Activated naive CD4-positive, alpha-beta T cell treated with anti-CD3 and anti-CD28 coated beads, Interleukin-2, amount 50 U/mL, for 72 hours (primary cell): ENCODE data around the gene ZBTB40. TPM values are rescaled to one million over a fixed set of nuclear protein-coding genes. Genes with fewer than 3 reads are reported as not detected.

Experiments used
- ATAC-seq, 2 donors: fragments of 150-1000 bp; cut with Tn5 transposase; 2 replicates each; pipeline ENCODE4 v1.10.0; 2021; ENCODE audit warnings: mild to moderate bottlenecking in 2 of 2, moderate library complexity in 2 of 2
- DNase-seq, 2 donors: peaks; one replicate each; pipeline ENCODE4 v3.0.0; 2021 to 2022; ENCODE audit warnings: low spot score in 2 of 2
- H3K27ac Mint-ChIP-seq, 2 donors: one replicate each; pipeline ENCODE4 v1.8.0; 2022; ENCODE audit warnings: mild to moderate bottlenecking in 2 of 2, mixed read lengths in 2 of 2
- H3K36me3 Mint-ChIP-seq, 2 donors: one replicate each; pipeline ENCODE4 v1.8.0; 2022; ENCODE audit warnings: mixed read lengths in 2 of 2
- H3K9me3 Mint-ChIP-seq, 2 donors: one replicate each; pipeline ENCODE4 v1.8.0; 2022; ENCODE audit warnings: mixed read lengths in 2 of 2
- total RNA-seq, 2 donors: library from RNA; stranded (reverse); gene quantifications; one replicate each; pipeline ENCODE4 v1.2.3, GENCODE V29; 2022

ZBTB40 gene
- total RNA-seq, 2 donors from 2014 or later: 15.9 to 16.3 TPM

DNA sequence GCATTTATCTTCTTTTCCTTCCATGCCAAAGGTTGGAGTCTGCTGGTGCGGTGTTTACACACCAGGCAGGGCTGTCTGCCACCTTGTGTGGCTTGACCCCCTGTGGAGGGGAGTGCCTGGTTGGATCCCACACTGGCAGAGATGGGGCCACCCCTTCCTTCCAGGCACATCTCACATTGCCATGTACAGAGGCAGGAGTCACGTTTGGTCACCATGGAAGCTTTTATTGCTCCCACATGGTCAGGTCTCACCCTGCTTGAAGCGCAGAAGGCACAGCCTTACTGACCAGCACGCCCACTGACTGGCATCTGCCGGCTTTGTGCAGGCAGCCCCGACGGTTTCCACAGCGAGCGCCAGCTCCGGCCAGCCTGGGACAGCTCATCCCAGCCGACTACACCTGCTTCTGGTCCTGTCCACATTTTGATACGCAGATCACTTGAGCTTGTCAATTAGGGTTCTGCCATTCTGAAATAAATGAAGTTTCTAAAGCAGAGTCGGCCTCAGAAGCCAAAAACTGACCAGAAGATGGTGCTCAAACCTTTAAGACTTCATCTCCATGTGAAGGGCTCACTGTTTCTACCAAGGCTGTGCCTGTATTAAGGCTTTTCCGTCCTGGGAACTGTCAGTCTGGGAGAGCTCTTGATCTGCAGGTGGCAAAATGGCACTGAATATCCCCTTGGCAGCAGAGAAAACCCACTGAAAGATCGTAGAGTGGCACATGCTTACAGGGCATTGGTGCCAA, 76.1 kb downstream of the ZBTB40 start:
- no peak for ATAC-seq
- no peaks in the 10 kb centered on the region for H3K9me3 Mint-ChIP-seq

DNA sequence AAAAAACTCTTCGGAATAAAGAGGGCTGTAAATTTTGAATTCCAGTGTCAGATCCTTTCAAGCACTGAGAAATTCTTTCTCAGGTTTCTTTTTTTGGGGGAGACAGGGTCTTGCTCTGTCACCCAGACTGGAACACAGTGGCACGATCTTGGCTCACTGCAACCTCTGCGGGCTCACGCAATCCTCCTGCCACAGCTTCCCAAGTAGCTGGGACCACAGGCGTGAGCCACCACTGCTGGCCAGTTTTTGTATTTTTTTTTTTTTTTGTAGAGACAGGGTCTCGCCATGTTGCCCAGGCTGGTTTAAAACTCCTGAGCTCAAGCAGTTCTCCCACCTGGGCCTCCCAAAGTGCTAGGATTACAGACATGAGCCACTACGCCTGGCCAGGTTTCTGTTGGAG, 76.8 kb downstream of the ZBTB40 start:
- ATAC-seq (no peak), DNase-seq (no peak)
- no peaks in the 10 kb centered on the region for H3K9me3 Mint-ChIP-seq
- no peak overlapping the region for H3K27ac Mint-ChIP-seq
- peaks cover 4 to 5% of the 10 kb centered on the region in 2 donors for H3K36me3 Mint-ChIP-seq

More for the DNA sequence above, 76.1 kb downstream of the ZBTB40 start:
- H3K27ac Mint-ChIP-seq: peak overlapping the region in 1 of 2 donors; percentile 77
- H3K36me3 Mint-ChIP-seq: peaks cover 4 to 5% of the 10 kb centered on the region in 2 donors
- DNase-seq: no peak

DNA sequence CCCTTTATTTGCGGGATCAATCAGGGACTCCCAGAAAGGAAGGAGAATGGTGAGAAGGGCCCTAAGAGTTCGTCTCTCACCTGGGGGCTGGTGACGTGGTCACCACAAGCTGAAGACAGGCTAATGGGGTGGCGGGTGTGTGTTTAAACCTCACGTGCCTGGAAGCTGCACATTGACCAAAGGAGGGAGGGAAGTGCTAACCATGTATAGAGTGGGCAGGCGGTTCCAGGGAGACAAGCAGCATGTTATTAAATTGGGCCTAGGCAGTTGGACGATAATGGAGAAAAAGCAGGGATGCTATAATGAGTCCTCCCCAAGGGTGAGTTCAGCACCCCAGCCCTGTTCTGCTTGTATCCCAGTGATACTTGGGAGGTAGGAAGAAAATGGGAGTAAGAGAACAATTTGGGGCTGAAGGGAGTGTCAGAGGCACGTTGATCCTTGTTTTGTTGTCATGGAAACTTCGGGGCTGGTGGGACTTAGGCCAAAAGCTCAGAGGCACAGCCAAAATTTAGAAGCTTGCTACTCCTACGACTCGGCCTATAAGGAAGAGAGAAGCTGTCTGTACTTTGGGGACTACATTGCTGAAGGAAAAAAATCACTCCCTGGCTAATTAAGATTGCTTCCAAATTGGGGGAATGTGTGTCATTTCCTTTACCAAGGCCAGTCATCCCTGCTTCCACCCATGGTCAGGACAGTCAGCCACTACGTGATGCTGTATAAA, 78.4 kb downstream of the ZBTB40 start:
- Mint-ChIP-seq H3K36me3 (peaks cover 0 to 4% of the 10 kb centered on the region in 2 donors), H3K9me3 (no peaks in the 10 kb centered on the region)
- DNase-seq: no peak

DNA sequence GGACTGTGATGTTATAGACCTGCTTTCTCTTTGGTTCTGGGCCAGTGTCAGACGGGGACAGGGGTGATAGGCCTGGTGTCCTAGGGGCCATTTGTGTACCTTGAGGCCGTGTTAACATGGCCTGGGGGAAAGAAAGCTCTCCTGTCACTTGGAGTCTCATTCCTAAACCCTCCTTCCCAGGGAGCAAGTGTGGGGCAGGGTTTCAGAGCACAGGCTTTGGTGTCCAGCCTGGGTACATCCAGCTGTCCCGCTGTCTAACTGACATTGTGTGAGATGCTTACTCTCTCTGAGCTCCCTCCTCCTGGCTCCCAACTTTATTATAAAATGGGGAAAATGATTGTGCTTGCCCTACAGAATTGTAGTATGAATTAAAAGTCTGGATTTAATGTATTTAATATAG, 79.1 kb downstream of the ZBTB40 start:
- DNase-seq (no peak), ATAC-seq (no peak)
- Mint-ChIP-seq H3K9me3 (no peaks in the 10 kb centered on the region), H3K27ac (no peak overlapping the region), H3K36me3 (peaks cover 0 to 4% of the 10 kb centered on the region in 2 donors)

More for the DNA sequence above, 78.4 kb downstream of the ZBTB40 start:
- no peak for ATAC-seq
- H3K27ac Mint-ChIP-seq: peak overlapping the region in 1 of 2 donors; percentile 23

DNA sequence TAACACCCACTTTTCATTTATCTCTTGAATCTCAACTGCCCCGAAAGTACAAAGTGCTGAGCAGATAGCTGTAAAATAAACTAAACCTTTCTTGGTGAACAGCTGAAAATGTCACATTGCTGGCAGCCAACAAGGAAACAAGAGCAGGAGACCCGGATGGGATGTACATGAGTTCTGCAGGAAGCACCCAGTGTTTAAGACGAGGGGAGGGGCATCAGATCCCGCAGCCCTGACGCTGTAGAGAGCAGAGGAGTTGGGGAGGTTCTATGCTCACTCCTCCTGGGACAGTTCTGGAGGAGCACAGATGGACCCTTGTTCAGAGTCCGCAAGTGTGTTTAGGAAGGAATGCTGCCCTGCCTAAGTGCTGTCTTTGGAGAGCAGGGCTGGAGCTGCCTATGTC, 79.6 kb downstream of the ZBTB40 start:
- no peak overlapping the region for H3K27ac Mint-ChIP-seq
- DNase-seq (no peak), ATAC-seq (no peak)
- H3K9me3 Mint-ChIP-seq: no peaks in the 10 kb centered on the region
- peaks cover 0 to 4% of the 10 kb centered on the region in 2 donors for H3K36me3 Mint-ChIP-seq

DNA sequence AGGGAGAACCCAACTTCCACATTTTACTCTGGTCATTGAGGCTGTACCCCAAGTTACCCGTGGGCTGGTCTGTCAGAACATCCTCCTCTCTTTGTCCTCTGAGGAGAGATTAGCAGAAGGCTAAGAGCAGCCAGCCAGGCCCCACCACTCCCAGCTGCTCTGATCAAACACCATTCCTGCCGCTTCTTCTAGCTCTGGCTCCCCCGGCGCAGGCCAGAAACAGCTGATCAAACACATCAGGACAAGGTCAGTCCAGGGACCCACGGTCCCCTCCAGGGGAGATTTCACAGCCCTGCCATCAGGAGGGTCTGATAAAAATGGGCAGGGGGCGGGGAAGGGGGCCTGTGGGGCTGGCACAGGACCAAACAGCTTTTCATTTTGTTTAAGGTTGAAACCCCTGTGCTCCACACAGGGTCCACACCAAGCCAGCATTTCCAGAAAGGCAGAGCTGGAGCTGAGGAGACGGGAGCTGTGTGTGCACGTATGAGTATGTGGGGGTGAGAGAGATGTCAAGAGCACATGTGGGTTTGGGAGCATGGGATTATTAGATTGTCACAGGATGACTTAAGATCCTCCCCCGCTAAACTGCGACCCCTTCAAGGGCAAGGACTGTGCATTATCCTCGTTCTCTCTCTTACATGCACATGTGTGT, 81.7 kb downstream of the ZBTB40 start:
- H3K36me3 Mint-ChIP-seq: no peaks in the 10 kb centered on the region
- DNase-seq: no peak
- H3K9me3 Mint-ChIP-seq: no peaks in the 10 kb centered on the region
- ATAC-seq: no peak
- no peak overlapping the region for H3K27ac Mint-ChIP-seq

DNA sequence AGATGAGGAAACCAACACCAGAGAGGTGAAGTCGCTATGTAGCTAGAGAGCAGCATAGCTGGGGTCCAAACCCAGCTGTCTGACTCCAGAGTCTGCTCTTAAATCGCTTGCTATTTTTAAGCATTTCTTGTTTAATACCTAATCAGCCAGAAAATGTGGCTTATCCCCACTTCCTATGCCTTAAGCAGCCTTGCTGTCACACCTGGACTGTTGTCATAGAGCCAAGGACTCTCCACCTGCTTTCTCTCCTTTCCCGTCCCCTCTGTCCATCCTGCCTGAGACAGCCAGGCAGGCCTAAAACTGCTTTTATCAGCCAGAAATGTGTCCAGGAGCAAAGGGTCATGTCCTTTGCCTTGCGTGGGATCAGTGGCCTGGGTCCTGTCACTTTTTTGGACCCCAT, 83.3 kb downstream of the ZBTB40 start:
- Mint-ChIP-seq H3K36me3 (no peaks in the 10 kb centered on the region), H3K9me3 (no peaks in the 10 kb centered on the region), H3K27ac (peak overlapping the region in 1 of 2 donors; percentile 39)
- ATAC-seq: no peak
- no peak for DNase-seq

DNA sequence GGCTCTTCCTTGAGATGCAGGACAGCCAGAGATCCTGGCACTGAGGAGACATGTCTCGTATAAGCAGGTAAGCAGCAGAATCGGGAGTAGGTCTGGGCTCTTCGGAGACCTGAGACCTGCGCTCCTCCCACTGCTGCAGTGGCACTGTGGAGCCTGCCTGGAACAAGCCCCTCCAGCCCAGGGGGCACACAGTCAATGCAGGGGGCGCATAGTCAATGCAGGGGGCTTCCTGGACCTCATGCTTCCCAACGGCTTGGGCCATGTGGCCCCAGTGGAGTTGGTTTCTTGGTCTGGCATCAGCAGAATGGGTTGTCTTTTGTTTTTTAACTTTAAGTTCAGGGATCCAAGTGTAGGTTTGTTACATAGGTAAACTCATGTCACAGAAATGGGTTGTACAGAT, 83.7 kb downstream of the ZBTB40 start:
- H3K36me3 Mint-ChIP-seq: no peaks in the 10 kb centered on the region

DNA sequence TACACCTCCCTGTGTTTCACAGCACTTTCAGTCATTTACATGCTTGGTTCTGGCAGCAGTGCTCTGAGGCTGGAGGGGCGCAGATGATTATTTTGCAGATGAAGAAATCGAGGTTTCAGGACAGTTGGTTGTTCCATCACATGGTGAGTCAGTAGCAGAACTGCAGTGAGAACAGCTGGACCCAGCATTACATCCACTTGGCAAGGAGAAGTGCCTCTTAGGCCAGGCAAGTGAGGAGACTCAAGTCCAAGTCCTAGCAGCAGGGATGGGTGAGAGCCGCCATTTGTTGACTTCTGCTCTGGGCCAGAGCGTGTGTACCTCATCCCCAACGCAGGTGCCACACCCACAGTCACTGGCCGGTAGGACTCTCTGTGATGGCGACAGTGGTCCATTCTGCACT, 84.9 kb downstream of the ZBTB40 start:
- Mint-ChIP-seq H3K9me3 (no peaks in the 10 kb centered on the region), H3K36me3 (no peaks in the 10 kb centered on the region), H3K27ac (no peak overlapping the region)
- ATAC-seq (no peak), DNase-seq (no peak)

More for the DNA sequence above, 83.7 kb downstream of the ZBTB40 start:
- no peak for DNase-seq
- no peak for ATAC-seq
- Mint-ChIP-seq H3K27ac (peak overlapping the region in 1 of 2 donors; percentile 39), H3K9me3 (no peaks in the 10 kb centered on the region)

DNA sequence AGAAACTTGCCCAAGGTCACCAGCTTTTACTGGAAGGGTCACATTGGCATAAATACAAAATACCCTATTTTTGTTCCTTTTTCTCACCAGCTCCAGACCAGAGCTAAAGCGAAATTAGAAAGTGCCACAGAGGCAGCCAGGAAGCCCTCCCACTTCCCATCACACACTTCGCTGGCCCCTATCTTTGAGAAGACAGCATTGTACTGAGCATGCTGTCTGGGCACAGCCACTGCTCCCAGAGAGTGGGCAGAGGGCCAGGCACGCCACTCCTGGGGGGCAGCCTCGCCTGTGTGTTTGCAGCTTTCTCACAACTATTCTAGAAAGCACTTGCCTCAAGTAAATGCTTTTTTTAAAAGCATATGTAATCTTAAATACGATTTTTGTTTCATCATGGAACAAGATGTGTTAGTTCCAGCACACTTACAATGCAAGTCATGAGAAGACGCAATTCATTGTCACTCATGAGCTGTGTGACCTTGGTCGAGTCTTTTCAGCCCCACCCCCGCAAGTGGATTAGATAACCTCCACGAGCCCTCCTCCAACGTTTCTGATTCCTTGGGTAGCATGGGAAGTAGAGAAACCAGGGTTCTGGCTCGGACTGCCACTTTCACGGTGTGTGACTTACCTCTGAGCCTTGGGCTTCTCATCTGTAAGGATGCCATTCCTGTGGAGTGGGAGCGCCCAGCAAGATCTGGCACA, 85.9 kb downstream of the ZBTB40 start:
- ATAC-seq: no peak
- H3K36me3 Mint-ChIP-seq: no peaks in the 10 kb centered on the region
- no peak overlapping the region for H3K27ac Mint-ChIP-seq
- no peak for DNase-seq
- no peaks in the 10 kb centered on the region for H3K9me3 Mint-ChIP-seq

DNA sequence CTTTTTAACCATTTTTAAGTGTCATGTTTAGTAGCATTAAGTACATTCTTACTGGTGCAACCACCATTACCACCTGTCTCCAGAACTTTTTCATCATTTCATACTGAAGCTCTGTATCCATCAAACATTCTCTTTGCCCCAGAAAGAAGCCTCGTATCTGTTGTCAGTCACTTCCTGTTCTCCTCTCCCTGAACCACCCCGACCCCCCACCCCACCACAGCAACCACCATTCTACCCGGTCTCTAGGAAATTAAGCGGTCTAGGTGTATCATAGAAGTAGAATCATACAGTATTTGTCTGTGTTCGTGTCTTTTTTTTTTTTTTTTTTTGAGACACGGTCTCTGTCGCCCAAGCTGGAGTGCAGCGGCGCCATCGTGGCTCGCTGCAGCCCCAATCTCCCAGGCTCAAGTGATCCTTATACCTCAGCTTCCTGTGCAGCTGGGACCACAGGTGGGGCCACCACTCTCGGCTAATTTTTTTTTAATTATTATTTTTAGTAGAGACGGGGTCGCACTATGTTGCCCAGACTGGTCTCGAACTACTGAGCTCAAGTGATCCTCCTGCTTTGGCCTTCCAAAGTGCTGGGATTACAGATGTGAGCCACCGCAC, 88.0 kb downstream of the ZBTB40 start:
- no peak for DNase-seq
- no peak overlapping the region for H3K27ac Mint-ChIP-seq
- no peak for ATAC-seq

DNA sequence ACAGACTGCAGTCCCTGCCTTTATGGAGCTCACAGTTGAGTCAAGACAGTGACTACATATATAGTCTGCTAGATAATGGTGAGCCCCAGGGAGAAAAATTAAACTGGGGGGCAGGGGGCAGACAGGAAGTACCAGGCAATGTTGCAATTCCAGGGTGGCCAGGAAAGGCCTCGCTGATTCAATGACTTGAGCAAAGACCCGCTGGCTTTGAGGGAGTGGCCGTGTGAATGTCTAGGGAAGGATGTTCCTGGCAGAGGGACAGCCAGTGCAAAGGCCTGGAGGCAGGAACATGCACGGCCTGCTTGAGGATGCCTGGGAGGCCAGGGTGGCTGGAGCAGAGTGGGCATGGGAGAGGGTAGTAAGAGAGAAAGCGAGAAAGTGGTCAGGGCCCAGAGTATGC, 88.7 kb downstream of the ZBTB40 start:
- peak overlapping the region in 1 of 2 donors; percentile 0 for H3K27ac Mint-ChIP-seq
- H3K36me3 Mint-ChIP-seq: no peaks in the 10 kb centered on the region
- no peak for DNase-seq
- no peaks in the 10 kb centered on the region for H3K9me3 Mint-ChIP-seq
- ATAC-seq: no peak

More for the DNA sequence above, 88.0 kb downstream of the ZBTB40 start:
- Mint-ChIP-seq H3K36me3 (no peaks in the 10 kb centered on the region), H3K9me3 (no peaks in the 10 kb centered on the region)

DNA sequence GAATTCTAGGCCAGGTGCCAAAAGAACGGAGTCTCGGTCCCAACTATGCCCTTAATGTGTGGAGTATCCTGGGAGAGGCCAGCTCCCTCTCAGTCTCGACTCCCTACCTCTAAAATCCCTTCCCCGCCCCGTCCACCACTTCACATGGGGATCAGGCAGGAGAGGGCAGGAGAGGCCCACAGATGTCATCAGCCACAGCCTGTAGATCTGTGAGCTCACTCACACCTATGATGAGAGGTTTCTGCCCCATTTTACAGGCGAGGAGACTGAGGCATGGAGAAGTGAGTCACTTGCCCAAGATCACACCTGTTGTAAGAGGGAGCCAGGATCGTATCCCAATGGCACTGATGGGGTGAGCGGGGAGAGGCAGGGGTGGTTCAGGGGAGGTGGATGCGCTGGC, 91.2 kb downstream of the ZBTB40 start:
- ATAC-seq (no peak), DNase-seq (no peak)
- H3K9me3 Mint-ChIP-seq: no peaks in the 10 kb centered on the region
- no peak overlapping the region for H3K27ac Mint-ChIP-seq
- H3K36me3 Mint-ChIP-seq: no peaks in the 10 kb centered on the region

DNA sequence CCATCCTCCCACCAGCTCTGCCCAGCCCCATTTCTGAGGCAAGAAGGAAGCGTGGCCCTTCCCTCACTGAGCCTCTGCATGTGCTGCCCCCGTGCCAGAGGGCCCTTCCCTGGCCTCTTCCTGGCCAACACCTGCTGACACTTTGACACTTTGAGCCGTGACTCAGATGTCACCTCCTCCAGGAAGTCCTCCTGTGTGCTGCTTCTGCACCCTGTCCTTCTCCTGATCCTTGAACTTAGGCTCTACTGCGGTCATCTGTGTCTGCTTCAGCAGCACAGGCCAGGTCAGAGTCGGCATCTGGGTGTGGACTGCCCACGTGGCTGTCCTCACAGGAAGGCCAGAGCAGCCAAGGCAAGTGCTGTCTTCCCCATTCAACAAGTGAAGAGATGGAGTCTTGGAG, 92.0 kb downstream of the ZBTB40 start:
- Mint-ChIP-seq H3K36me3 (no peaks in the 10 kb centered on the region), H3K27ac (peak overlapping the region in 1 of 2 donors; percentile 36)
- no peak for DNase-seq

DNA sequence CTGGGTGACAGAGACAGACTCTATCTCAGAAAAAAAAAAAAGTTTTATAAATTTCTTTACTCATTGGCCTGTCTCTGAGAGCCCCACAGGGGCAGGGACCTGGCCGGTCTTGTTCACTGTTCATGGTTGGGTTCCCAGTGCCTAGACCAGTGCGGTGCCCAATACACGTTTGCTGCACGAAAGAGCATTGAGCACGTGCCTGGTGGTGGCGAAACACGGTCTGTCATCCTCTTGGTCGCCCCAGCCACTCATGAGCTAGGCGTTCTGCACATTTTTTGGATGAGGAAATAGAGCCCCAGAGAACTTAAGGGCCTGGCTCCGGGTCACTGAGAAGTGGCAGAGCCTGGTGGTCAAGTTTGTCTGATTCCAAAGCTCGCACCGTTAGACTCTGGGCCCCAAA, 93.0 kb downstream of the ZBTB40 start:
- ATAC-seq: no peak
- H3K36me3 Mint-ChIP-seq: no peaks in the 10 kb centered on the region
- H3K27ac Mint-ChIP-seq: no peak overlapping the region

More for the DNA sequence above, 92.0 kb downstream of the ZBTB40 start:
- no peak for ATAC-seq
- no peaks in the 10 kb centered on the region for H3K9me3 Mint-ChIP-seq

DNA sequence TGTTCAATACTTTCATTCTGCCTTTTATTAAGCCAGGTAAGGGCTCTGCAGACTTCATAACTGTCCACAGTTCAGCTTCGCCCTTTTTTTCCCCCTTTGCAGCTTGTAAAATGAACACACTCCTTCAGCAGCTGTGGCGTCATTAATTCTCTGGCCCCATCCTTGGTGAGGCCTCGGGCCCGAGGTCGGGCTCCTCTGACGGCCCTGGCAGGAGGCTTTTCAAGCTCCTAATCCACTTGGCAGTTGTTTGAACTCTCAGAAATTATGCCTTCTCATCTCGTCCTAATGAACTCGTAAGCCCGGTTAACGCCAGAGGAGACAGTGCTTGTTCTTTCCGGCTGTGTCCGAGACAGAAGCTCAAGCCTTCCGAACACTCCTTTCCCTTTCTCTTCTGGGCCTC, 93.5 kb downstream of the ZBTB40 start:
- ATAC-seq: no peak
- no peak overlapping the region for H3K27ac Mint-ChIP-seq

More for the DNA sequence above, 93.0 kb downstream of the ZBTB40 start:
- no peaks in the 10 kb centered on the region for H3K9me3 Mint-ChIP-seq
- DNase-seq: no peak

More for the DNA sequence above, 93.5 kb downstream of the ZBTB40 start:
- DNase-seq: no peak
- H3K9me3 Mint-ChIP-seq: no peaks in the 10 kb centered on the region
- H3K36me3 Mint-ChIP-seq: no peaks in the 10 kb centered on the region
